Chondrocyte (in vitro differentiated cells): Measurements from ENCODE around the gene ATG5. TPM values are rescaled to one million over a fixed set of nuclear protein-coding genes. Genes with fewer than 3 reads are reported as not detected.

Source experiments
- DNase-seq: peaks from one replicate; pipeline ENCODE4 v3.0.0; 2021; ENCODE audit warnings: mixed read lengths, low spot score
- H3K27ac Mint-ChIP-seq: one replicate; pipeline ENCODE4 v1.8.0; 2021; ENCODE audit warnings: mild to moderate bottlenecking, moderate library complexity, mixed read lengths; ENCODE audit not compliant: unreplicated experiment
- H3K27me3 Mint-ChIP-seq: 2 replicates; pipeline ENCODE4 v1.8.0; 2021; ENCODE audit warnings: low read depth, mixed read lengths
- H3K36me3 Mint-ChIP-seq: 2 replicates; pipeline ENCODE4 v1.8.0; 2021; ENCODE audit warnings: low read depth, mixed read lengths
- H3K4me1 Mint-ChIP-seq: 2 replicates; pipeline ENCODE4 v1.8.0; 2021; ENCODE audit warnings: low read depth, mild to moderate bottlenecking, mixed read lengths
- H3K4me3 Mint-ChIP-seq: one replicate; pipeline ENCODE4 v1.8.0; 2021; ENCODE audit warnings: mild to moderate bottlenecking, moderate library complexity, mixed read lengths; ENCODE audit not compliant: unreplicated experiment
- H3K9me3 Mint-ChIP-seq: 2 replicates; pipeline ENCODE4 v1.8.0; 2021; ENCODE audit warnings: low read depth, mixed read lengths
- CTCF ChIP-seq: fragments of 200-600 bp; sonication (generic); IDR thresholded peaks from 2 replicates; pipeline ENCODE4 v1.5.0; 2021; ENCODE audit warnings: antibody characterized with exemption, mild to moderate bottlenecking, moderate library complexity
- total RNA-seq: library from RNA; stranded (reverse); gene quantifications from 3 replicates; pipeline ENCODE4 v1.2.1, GENCODE V29; 2021

The ATG5 gene
- total RNA-seq, 1 donor from 2014 or later, result 23.7 TPM

GRCh38 chr6:106225581-106225980, 100.0 kb downstream of the ATG5 start:
- H3K4me1 Mint-ChIP-seq, result no peaks in the 10 kb centered on the region
- H3K27ac Mint-ChIP-seq, result no peak overlapping the region
- no peak overlapping the region for H3K4me3 Mint-ChIP-seq
- no peaks in the 10 kb centered on the region for H3K27me3 Mint-ChIP-seq
- no peak for TF ChIP-seq CTCF
- H3K9me3 Mint-ChIP-seq, result peaks cover 15% of the 10 kb centered on the region
- H3K36me3 Mint-ChIP-seq, result peaks cover 18% of the 10 kb centered on the region
- DNase-seq, result no peak

- H3K4me1 Mint-ChIP-seq, result no peaks in the 10 kb centered on the region
- peak; percentile 86 for TF ChIP-seq CTCF
- H3K36me3 Mint-ChIP-seq, result peaks cover 18% of the 10 kb centered on the region
- H3K27ac Mint-ChIP-seq, result no peak overlapping the region
- H3K4me3 Mint-ChIP-seq, result no peak overlapping the region
- H3K9me3 Mint-ChIP-seq, result peaks cover 15% of the 10 kb centered on the region
- H3K27me3 Mint-ChIP-seq, result no peaks in the 10 kb centered on the region
- no peak for DNase-seq
These were observed 102.1 kb downstream of the ATG5 start for GRCh38 chr6:106223300-106223930.

GRCh38 chr6:106220485-106220884, 105.1 kb downstream of the ATG5 start:
- H3K27ac Mint-ChIP-seq, result no peak overlapping the region
- no peaks in the 10 kb centered on the region for H3K27me3 Mint-ChIP-seq
- H3K4me1 Mint-ChIP-seq, result no peaks in the 10 kb centered on the region
- no peaks in the 10 kb centered on the region for H3K9me3 Mint-ChIP-seq
- H3K36me3 Mint-ChIP-seq, result peaks cover 3% of the 10 kb centered on the region
- no peak overlapping the region for H3K4me3 Mint-ChIP-seq
- TF ChIP-seq CTCF, result no peak
- no peak for DNase-seq

- H3K36me3 Mint-ChIP-seq, result no peaks in the 10 kb centered on the region
- no peak overlapping the region for H3K27ac Mint-ChIP-seq
- no peaks in the 10 kb centered on the region for H3K4me1 Mint-ChIP-seq
- no peak for DNase-seq
- no peaks in the 10 kb centered on the region for H3K27me3 Mint-ChIP-seq
- no peak for TF ChIP-seq CTCF
- no peak overlapping the region for H3K4me3 Mint-ChIP-seq
- no peaks in the 10 kb centered on the region for H3K9me3 Mint-ChIP-seq
These were observed 109.0 kb downstream of the ATG5 start for GRCh38 chr6:106216527-106216926.

- Mint-ChIP-seq H3K27me3 (no peaks in the 10 kb centered on the region), H3K4me1 (no peaks in the 10 kb centered on the region), H3K27ac (no peak overlapping the region), H3K9me3 (no peaks in the 10 kb centered on the region), H3K4me3 (no peak overlapping the region), H3K36me3 (peaks cover 1% of the 10 kb centered on the region)
- TF ChIP-seq CTCF, result no peak
- no peak for DNase-seq
These were observed 110.0 kb downstream of the ATG5 start for GRCh38 chr6:106215608-106216007.
